ENCODE data around the gene ALKBH8. TPM values are rescaled to one million over a fixed set of nuclear protein-coding genes. Genes with fewer than 3 reads are reported as not detected.

ALKBH8 gene
- total RNA-seq, 1 donor from 2014 or later = 7.0 TPM

DNA sequence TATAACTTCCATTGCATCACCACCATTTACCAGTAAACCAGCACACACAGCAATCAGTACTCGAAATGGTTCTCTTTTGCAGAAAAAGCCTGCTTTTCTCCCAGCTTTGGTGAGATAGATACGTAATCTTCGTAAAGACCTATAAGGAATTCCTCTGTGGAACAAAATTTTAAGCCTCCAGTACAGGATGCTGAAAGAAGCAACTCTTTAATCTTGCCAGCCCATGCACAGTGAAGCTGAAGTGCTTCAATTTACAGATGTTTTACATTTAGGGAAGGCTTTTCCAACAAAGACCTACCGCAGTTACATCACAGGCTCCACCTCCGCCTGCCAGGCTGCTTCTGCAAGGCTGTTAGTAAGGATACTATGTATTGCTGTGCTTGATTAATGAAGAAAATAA is 27.3 kb upstream of the ALKBH8 start:
- Mint-ChIP-seq H3K9me3 (ENCODE audit: unreplicated experiment) (no peaks in the 10 kb centered on the region), H3K4me3 (ENCODE audit: unreplicated experiment) (no peak overlapping the region), H3K4me1 (ENCODE audit: unreplicated experiment) (peaks cover 18% of the 10 kb centered on the region), H3K27ac (ENCODE audit: unreplicated experiment) (no peak overlapping the region), H3K36me3 (ENCODE audit: unreplicated experiment) (no peaks in the 10 kb centered on the region), H3K27me3 (ENCODE audit: unreplicated experiment) (peaks cover 92% of the 10 kb centered on the region)
- no peak for DNase-seq (ENCODE audit: extremely low spot score, unreplicated experiment)
- TF ChIP-seq, protein P1, sequence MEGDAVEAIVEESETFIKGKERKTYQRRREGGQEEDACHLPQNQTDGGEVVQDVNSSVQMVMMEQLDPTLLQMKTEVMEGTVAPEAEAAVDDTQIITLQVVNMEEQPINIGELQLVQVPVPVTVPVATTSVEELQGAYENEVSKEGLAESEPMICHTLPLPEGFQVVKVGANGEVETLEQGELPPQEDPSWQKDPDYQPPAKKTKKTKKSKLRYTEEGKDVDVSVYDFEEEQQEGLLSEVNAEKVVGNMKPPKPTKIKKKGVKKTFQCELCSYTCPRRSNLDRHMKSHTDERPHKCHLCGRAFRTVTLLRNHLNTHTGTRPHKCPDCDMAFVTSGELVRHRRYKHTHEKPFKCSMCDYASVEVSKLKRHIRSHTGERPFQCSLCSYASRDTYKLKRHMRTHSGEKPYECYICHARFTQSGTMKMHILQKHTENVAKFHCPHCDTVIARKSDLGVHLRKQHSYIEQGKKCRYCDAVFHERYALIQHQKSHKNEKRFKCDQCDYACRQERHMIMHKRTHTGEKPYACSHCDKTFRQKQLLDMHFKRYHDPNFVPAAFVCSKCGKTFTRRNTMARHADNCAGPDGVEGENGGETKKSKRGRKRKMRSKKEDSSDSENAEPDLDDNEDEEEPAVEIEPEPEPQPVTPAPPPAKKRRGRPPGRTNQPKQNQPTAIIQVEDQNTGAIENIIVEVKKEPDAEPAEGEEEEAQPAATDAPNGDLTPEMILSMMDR (IDR thresholded peaks at IDR 0.05) = no peak

DNA sequence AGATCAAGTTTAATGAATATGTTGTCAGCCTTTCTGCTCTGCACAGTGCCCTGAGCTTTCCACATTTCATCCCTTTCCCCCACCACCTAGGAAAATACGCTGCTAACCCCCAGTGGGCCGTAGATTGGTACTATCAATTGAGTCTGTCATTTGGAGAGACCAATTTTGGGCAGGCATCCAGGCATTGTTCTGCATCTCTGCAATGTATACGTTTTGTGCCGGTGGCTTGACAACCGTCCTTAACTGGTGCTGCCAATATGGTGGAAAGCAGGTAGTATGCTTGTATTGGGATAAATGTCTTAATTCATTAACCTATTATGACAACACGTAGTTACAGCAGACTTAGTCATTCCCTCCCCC is 26.7 kb upstream of the ALKBH8 start:
- TF ChIP-seq, protein P1 (IDR thresholded peaks at IDR 0.05) = no peak
- no peak overlapping the region for H3K27ac Mint-ChIP-seq (ENCODE audit: unreplicated experiment)

DNA sequence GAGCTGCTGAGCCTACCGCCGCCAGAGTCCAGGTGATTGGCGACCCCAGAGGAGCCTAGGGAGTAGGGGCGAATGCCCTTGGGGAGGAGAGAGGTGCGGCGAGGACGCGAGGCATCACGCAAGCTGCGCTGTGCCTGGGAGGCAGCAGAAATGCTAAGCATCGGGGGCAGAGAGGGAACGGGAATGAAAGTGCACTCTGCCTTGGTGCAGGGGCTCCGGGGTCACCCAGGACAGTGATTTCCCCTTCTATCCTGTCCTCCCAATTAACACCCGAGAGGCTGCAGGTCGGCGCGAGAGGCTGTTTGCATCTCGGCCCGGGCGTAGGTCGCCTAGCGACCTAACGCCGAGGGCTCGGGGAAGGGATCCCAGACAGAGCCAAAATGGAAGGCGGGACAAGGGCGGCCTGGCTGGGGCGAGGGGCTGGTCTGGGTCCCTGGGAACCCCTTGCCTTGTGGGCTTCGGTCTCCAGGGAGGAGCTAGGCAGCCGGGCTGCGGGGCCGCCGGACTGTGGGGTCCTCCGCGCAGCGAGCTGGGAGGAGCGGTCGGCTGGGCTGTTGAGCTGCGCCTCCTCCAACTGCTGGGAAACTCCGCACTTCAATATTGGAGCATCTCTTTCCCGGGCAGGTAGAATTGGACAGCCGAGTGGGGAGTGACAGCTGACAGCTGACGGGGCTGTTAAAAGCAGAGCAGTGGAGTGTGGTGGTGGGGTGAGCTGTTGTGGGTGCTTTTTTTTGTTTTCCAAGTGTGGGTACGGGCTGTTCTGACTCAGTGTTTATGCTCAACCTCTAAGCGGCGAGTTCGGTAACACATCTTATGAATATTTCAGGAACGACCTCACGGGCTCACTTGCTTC is 26.1 kb upstream of the ALKBH8 start:
- no peak for DNase-seq (ENCODE audit: extremely low spot score, unreplicated experiment)
- peaks cover 18% of the 10 kb centered on the region for H3K4me1 Mint-ChIP-seq (ENCODE audit: unreplicated experiment)
- TF ChIP-seq, protein P1 (IDR thresholded peaks at IDR 0.05) = no peak
- peaks cover 92% of the 10 kb centered on the region for H3K27me3 Mint-ChIP-seq (ENCODE audit: unreplicated experiment)
- H3K9me3 Mint-ChIP-seq (ENCODE audit: unreplicated experiment) = no peaks in the 10 kb centered on the region
- no peak overlapping the region for H3K27ac Mint-ChIP-seq (ENCODE audit: unreplicated experiment)
- H3K36me3 Mint-ChIP-seq (ENCODE audit: unreplicated experiment) = no peaks in the 10 kb centered on the region
- H3K4me3 Mint-ChIP-seq (ENCODE audit: unreplicated experiment) = peak overlapping the region; percentile 76

More for the DNA sequence above, 26.7 kb upstream of the ALKBH8 start:
- Mint-ChIP-seq H3K36me3 (ENCODE audit: unreplicated experiment) (no peaks in the 10 kb centered on the region), H3K9me3 (ENCODE audit: unreplicated experiment) (no peaks in the 10 kb centered on the region), H3K4me1 (ENCODE audit: unreplicated experiment) (peaks cover 18% of the 10 kb centered on the region), H3K4me3 (ENCODE audit: unreplicated experiment) (peak overlapping the region; percentile 76), H3K27me3 (ENCODE audit: unreplicated experiment) (peaks cover 92% of the 10 kb centered on the region)
- DNase-seq (ENCODE audit: extremely low spot score, unreplicated experiment) = no peak

DNA sequence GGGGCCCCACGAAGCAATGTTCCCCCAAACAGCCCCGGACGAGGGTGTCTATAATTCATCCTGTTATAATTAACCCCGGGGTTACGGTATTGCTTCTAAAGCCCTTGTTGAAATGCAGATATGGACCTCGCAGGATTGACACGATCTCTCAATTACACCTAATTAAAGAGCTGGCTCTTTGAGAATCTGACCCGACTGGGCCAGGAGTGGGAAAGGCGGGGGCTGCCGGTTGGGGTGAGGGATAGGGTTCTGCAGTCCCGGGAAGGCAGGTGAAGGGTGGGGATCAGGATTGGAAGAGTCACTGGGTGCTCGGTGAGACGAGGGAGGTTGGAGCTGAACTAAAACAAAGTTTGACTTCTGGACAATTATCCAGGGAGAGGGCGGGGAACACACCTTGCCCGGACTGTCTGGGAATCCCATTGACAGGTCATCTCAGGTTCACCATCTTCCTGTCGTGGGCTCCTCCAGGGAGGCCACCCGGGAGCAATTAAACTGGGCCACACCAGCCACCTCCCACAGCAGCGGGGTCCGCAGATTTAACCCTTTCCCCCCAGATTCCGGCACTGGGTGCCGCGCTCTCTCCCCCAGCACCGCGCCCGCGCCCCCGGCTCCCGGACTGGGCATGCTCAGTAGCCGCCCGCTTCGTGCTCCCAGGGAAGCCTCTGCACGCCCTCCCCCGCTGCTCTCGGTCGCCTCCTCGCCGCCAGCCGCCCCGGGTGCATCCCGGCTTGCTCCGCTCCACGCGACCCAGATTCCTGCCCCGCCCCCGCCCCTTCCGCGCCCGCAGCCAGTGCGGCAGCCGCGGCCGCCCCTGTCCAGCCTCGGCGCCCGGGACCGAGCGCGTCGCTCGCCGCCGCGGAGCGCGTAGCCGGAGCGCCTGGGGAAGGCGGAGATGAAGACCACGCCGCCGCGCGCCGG is 25.2 kb upstream of the ALKBH8 start, which contains the start of gene ELMOD1:
Gene ELMOD1 (plus strand): TSS at position 688 of the 918 bp plus-strand sequence. CDS start 27,043 bp downstream, outside the sequence.
- peak within 1 kb of the TSS; percentile 76 for H3K4me3 Mint-ChIP-seq (ENCODE audit: unreplicated experiment)
- H3K9me3 Mint-ChIP-seq (ENCODE audit: unreplicated experiment) = no peaks in the 10 kb centered on the region
- no peaks in the 10 kb centered on the region for H3K36me3 Mint-ChIP-seq (ENCODE audit: unreplicated experiment)
- TF ChIP-seq, protein P1 (IDR thresholded peaks at IDR 0.05) = peak; percentile 30
- no peak for DNase-seq (ENCODE audit: extremely low spot score, unreplicated experiment)
- peaks cover 18% of the 10 kb centered on the region for H3K4me1 Mint-ChIP-seq (ENCODE audit: unreplicated experiment)
- peaks cover 93% of the 10 kb centered on the region for H3K27me3 Mint-ChIP-seq (ENCODE audit: unreplicated experiment)
- H3K27ac Mint-ChIP-seq (ENCODE audit: unreplicated experiment) = no peak within 1 kb of the TSS

All from osteocyte (in vitro differentiated cells).